Measurements from ENCODE around the gene SHOC2. TPM values are rescaled to one million over a fixed set of nuclear protein-coding genes. Genes with fewer than 3 reads are reported as not detected.

Gene SHOC2
- total RNA-seq, 3 donors from 2014 or later, result 60.3 to 69.7 (median 65.9) TPM

DNA sequence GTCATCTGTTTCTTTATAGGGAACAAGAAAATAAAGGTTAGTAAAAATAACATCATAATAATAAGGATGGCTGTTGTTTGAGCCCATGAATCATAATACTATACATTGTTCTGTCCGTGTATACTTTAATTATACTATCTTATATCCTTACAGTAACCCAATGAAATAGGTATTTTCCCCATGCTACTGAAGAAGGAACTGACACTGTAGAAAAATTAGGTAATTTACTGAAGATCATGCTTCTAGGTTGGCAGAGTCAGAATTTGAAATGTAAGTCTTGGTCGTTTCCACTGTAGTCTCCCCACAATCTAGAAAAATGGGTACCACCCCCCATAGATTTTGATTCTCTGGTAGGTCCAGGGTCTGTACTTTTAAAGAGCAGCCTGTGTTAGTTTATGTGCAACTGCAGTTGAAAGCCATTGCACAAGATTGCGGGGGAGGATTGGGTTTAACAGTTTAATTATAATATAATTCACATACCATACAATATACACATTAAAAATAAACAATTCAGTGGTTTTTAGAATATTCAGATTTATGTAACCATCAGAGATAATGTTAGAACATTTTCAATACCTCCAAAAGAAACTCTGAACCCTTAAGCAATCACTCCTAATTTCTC, 47.7 kb downstream of the SHOC2 start:
- TF ChIP-seq POLR2A (IDR thresholded peaks at IDR 0.05), result no peak
- TF ChIP-seq, protein P1, sequence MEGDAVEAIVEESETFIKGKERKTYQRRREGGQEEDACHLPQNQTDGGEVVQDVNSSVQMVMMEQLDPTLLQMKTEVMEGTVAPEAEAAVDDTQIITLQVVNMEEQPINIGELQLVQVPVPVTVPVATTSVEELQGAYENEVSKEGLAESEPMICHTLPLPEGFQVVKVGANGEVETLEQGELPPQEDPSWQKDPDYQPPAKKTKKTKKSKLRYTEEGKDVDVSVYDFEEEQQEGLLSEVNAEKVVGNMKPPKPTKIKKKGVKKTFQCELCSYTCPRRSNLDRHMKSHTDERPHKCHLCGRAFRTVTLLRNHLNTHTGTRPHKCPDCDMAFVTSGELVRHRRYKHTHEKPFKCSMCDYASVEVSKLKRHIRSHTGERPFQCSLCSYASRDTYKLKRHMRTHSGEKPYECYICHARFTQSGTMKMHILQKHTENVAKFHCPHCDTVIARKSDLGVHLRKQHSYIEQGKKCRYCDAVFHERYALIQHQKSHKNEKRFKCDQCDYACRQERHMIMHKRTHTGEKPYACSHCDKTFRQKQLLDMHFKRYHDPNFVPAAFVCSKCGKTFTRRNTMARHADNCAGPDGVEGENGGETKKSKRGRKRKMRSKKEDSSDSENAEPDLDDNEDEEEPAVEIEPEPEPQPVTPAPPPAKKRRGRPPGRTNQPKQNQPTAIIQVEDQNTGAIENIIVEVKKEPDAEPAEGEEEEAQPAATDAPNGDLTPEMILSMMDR (IDR thresholded peaks at IDR 0.05), result no peak
- no peak for TF ChIP-seq POLR2AphosphoS5 (IDR thresholded peaks at IDR 0.05)
- intact Hi-C loops (cut with DNase I; ENCODE audit: low total_unique reads), result no loop called here
- no peak for DNase-seq (ENCODE audit: low spot score in 2 of 2)
- Histone ChIP-seq H3K4me1 (no peaks in the 10 kb centered on the region), H3K9me3 (no peaks in the 10 kb centered on the region), H3K4me3 (no peak overlapping the region), H3K27me3 (no peaks in the 10 kb centered on the region), H3K36me3 (no peaks in the 10 kb centered on the region), H3K27ac (no peak overlapping the region)

DNA sequence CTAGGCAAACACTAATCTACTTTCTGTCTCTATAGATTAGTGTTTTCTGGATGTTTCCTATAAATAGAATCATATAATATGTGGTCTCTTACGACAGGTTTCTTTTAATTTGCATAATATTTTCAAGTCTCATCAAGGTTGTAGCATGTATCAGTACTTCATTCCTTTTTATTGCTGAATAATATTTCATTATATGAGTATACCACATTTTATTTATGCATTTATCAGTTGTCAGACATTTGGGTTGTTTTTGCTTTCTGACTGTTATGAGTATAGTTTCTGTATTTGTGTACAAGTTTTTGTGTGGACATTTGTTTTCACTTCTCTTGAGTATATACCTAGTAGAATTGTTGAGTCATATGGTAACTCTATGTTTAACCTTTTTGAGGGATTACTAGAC, 48.2 kb downstream of the SHOC2 start:
- no peaks in the 10 kb centered on the region for H3K9me3 ChIP-seq
- H3K27me3 ChIP-seq, result no peaks in the 10 kb centered on the region
- DNase-seq (ENCODE audit: low spot score in 2 of 2), result no peak
- H3K27ac ChIP-seq, result no peak overlapping the region
- TF ChIP-seq POLR2AphosphoS5 (IDR thresholded peaks at IDR 0.05) (no peak), POLR2A (IDR thresholded peaks at IDR 0.05) (no peak)
- TF ChIP-seq, protein P1 (IDR thresholded peaks at IDR 0.05), result no peak
- intact Hi-C loops (cut with DNase I; ENCODE audit: low total_unique reads), result no loop called here
- no peak overlapping the region for H3K4me3 ChIP-seq
- no peaks in the 10 kb centered on the region for H3K4me1 ChIP-seq
- no peaks in the 10 kb centered on the region for H3K36me3 ChIP-seq

DNA sequence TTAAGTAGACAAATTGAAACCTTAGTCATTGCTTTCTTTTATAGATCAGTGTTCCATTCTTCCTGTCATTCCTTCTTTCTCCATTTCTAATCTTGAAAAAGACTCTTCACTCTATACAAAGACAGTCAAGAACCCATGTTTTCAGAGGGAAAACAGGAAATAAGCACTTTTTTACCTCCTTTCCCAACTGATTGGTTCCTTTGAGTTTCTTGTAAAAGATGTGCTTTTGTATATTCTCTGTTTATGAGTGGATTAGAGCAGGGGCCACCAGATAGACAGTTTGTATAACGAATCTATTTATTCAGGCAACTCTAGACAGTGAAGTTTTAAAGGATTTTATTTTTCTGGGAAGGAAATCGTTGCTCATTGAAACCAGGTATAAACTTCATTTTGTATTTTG, 49.8 kb downstream of the SHOC2 start:
- no peaks in the 10 kb centered on the region for H3K36me3 ChIP-seq
- intact Hi-C loops (cut with DNase I; ENCODE audit: low total_unique reads), result no loop called here
- H3K9me3 ChIP-seq, result no peaks in the 10 kb centered on the region
- no peak overlapping the region for H3K4me3 ChIP-seq
- H3K27me3 ChIP-seq, result no peaks in the 10 kb centered on the region
- TF ChIP-seq, protein P1 (IDR thresholded peaks at IDR 0.05), result no peak
- TF ChIP-seq POLR2AphosphoS5 (IDR thresholded peaks at IDR 0.05) (no peak), POLR2A (IDR thresholded peaks at IDR 0.05) (no peak)
- DNase-seq (ENCODE audit: low spot score in 2 of 2), result no peak
- no peaks in the 10 kb centered on the region for H3K4me1 ChIP-seq
- no peak overlapping the region for H3K27ac ChIP-seq

DNA sequence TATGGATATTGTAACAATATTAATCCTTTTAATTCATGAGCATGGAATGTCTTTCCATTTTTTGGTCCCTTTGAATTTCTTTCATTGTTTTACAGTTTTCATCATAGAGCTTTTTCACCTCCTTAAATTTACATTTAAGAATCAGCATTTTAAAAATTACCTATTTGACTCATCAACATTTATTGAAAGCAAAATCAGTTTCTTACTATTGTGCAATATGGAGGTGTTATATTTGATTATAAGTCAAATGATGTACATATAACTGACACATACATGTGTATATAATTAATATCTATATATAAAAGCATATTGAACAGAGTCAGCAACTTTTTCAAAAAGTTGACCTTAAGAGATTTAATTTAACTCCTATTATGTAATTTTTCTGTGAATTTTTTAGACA, 52.2 kb downstream of the SHOC2 start:
- no peaks in the 10 kb centered on the region for H3K4me1 ChIP-seq
- H3K36me3 ChIP-seq, result no peaks in the 10 kb centered on the region
- intact Hi-C loops (cut with DNase I; ENCODE audit: low total_unique reads), result no loop called here
- no peak overlapping the region for H3K4me3 ChIP-seq
- no peak overlapping the region for H3K27ac ChIP-seq
- H3K27me3 ChIP-seq, result no peaks in the 10 kb centered on the region
- DNase-seq (ENCODE audit: low spot score in 2 of 2), result no peak
- no peaks in the 10 kb centered on the region for H3K9me3 ChIP-seq
- TF ChIP-seq POLR2AphosphoS5 (IDR thresholded peaks at IDR 0.05) (no peak), POLR2A (IDR thresholded peaks at IDR 0.05) (no peak)
- TF ChIP-seq, protein P1 (IDR thresholded peaks at IDR 0.05), result no peak

DNA sequence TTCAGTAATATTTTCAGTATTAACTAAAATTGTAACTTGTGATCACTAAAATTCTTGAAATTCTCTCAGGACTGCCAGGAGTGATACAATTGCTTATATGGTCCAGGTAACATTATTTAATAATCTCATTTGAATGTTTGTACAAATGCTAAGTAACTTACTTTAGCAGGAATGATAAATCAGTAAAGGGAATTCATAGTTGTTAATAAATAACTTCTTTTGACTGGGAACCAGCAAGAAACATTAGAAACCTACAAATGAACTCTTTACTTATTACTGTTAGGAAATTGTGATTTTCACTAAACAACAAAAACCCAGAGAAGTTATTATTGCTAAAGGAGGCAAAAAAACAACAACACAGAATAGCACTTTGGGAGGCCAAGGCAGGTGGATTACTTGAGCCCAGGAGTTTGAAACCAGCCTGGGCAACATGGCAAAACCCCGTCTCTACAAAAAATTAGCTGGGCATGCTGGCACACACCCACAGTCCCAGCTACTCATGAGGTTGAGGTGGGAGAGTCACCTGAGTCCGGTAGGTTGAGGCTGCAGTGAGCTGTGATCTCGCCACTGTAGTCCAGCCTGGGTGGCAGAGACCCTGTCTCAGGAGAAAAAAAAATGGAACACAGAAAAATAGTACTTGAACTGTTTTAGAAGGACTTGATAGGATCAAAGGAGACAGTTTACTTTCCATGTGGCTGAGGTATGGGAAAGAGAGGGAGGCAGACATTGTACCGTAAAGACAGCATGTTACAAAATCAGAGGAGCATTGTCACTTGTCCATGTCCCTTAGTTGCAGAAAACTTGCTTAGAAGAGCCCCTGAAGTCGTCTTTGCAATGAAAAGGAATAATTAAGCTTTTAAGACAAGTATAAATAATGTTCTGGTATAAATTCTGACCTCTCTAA, 53.1 kb downstream of the SHOC2 start:
- no peaks in the 10 kb centered on the region for H3K9me3 ChIP-seq
- intact Hi-C loops (cut with DNase I; ENCODE audit: low total_unique reads), result no loop called here

More for the DNA sequence above, 53.1 kb downstream of the SHOC2 start:
- no peaks in the 10 kb centered on the region for H3K27me3 ChIP-seq
- H3K36me3 ChIP-seq, result no peaks in the 10 kb centered on the region
- H3K27ac ChIP-seq, result no peak overlapping the region
- H3K4me3 ChIP-seq, result no peak overlapping the region
- TF ChIP-seq POLR2A (IDR thresholded peaks at IDR 0.05), result no peak
- no peak for DNase-seq (ENCODE audit: low spot score in 2 of 2)
- H3K4me1 ChIP-seq, result no peaks in the 10 kb centered on the region
